Measurements from ENCODE around the gene SP2. TPM values are rescaled to one million over a fixed set of nuclear protein-coding genes. Genes with fewer than 3 reads are reported as not detected.
A peak's percentile ranks its signal among the peaks of the same experiment; 100 is the strongest.

SP2 gene
- total and polyA plus RNA-seq, 2 of the 13 experiments (the other 11 are each of a cell fraction or from before 2014, with no cell fraction given) = 1.4 to 4.8 TPM

DNA sequence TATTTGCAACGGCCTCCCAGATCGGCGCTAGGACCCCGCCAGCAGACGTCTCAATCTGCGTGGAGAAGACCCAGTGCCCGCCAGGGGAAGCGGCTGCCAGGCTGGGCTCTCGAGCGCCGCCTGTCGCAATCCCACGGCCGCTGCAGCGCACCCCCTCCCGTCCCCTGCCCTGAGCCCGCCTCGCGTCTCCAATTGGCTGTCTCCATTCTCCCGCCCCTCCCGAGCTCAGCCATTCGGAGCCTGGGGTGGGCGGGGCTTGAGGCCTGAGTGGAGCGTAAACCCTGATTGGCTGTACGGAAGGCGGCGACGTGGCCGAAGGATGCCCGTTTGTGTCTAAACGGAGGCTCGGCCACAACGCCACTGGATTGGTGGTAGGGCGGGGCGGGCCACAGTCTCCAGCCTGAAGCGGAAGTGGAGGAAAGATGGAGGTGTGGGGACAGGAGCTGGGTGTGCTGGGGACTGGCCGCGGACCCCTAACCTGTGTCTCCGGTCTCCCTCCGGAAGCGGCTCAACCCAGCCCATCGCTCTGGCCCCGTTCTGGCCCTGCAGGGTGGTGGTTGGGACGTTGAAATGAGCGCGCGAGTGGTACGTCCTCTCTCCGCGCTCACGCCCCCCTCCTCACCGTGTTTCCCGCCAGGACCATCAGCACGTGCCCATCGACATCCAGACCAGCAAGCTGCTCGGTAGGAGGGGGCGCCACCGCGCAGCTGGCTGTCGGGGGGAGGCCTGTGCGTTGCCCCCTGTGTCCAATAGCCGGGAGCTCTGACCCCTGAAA, 74.9 kb downstream of the SP2 start, which contains the start of gene CDK5RAP3 (continued):
- TF ChIP-seq, protein P1, sequence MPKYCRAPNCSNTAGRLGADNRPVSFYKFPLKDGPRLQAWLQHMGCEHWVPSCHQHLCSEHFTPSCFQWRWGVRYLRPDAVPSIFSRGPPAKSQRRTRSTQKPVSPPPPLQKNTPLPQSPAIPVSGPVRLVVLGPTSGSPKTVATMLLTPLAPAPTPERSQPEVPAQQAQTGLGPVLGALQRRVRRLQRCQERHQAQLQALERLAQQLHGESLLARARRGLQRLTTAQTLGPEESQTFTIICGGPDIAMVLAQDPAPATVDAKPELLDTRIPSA (CRISPR knock-in tag; IDR thresholded peaks at IDR 0.05; ENCODE audit: borderline replicate concordance) = peak; percentile 98
- TF ChIP-seq MIXL1 (CRISPR knock-in tag; IDR thresholded peaks at IDR 0.05) = peak; percentile 78
- TF ChIP-seq PHF5A (CRISPR knock-in tag; IDR thresholded peaks at IDR 0.05; ENCODE audit: low read depth, unreplicated experiment) = peak; percentile 24
- TF ChIP-seq, protein P2, sequence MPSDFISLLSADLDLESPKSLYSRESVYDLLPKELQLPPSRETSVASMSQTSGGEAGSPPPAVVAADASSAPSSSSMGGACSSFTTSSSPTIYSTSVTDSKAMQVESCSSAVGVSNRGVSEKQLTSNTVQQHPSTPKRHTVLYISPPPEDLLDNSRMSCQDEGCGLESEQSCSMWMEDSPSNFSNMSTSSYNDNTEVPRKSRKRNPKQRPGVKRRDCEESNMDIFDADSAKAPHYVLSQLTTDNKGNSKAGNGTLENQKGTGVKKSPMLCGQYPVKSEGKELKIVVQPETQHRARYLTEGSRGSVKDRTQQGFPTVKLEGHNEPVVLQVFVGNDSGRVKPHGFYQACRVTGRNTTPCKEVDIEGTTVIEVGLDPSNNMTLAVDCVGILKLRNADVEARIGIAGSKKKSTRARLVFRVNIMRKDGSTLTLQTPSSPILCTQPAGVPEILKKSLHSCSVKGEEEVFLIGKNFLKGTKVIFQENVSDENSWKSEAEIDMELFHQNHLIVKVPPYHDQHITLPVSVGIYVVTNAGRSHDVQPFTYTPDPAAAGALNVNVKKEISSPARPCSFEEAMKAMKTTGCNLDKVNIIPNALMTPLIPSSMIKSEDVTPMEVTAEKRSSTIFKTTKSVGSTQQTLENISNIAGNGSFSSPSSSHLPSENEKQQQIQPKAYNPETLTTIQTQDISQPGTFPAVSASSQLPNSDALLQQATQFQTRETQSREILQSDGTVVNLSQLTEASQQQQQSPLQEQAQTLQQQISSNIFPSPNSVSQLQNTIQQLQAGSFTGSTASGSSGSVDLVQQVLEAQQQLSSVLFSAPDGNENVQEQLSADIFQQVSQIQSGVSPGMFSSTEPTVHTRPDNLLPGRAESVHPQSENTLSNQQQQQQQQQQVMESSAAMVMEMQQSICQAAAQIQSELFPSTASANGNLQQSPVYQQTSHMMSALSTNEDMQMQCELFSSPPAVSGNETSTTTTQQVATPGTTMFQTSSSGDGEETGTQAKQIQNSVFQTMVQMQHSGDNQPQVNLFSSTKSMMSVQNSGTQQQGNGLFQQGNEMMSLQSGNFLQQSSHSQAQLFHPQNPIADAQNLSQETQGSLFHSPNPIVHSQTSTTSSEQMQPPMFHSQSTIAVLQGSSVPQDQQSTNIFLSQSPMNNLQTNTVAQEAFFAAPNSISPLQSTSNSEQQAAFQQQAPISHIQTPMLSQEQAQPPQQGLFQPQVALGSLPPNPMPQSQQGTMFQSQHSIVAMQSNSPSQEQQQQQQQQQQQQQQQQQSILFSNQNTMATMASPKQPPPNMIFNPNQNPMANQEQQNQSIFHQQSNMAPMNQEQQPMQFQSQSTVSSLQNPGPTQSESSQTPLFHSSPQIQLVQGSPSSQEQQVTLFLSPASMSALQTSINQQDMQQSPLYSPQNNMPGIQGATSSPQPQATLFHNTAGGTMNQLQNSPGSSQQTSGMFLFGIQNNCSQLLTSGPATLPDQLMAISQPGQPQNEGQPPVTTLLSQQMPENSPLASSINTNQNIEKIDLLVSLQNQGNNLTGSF (CRISPR knock-in tag; IDR thresholded peaks at IDR 0.05) = peak; percentile 79
- TF ChIP-seq, protein P3, sequence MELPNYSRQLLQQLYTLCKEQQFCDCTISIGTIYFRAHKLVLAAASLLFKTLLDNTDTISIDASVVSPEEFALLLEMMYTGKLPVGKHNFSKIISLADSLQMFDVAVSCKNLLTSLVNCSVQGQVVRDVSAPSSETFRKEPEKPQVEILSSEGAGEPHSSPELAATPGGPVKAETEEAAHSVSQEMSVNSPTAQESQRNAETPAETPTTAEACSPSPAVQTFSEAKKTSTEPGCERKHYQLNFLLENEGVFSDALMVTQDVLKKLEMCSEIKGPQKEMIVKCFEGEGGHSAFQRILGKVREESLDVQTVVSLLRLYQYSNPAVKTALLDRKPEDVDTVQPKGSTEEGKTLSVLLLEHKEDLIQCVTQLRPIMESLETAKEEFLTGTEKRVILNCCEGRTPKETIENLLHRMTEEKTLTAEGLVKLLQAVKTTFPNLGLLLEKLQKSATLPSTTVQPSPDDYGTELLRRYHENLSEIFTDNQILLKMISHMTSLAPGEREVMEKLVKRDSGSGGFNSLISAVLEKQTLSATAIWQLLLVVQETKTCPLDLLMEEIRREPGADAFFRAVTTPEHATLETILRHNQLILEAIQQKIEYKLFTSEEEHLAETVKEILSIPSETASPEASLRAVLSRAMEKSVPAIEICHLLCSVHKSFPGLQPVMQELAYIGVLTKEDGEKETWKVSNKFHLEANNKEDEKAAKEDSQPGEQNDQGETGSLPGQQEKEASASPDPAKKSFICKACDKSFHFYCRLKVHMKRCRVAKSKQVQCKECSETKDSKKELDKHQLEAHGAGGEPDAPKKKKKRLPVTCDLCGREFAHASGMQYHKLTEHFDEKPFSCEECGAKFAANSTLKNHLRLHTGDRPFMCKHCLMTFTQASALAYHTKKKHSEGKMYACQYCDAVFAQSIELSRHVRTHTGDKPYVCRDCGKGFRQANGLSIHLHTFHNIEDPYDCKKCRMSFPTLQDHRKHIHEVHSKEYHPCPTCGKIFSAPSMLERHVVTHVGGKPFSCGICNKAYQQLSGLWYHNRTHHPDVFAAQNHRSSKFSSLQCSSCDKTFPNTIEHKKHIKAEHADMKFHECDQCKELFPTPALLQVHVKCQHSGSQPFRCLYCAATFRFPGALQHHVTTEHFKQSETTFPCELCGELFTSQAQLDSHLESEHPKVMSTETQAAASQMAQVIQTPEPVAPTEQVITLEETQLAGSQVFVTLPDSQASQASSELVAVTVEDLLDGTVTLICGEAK (IDR thresholded peaks at IDR 0.05) = no peak
- TF ChIP-seq, protein P3 (CRISPR knock-in tag; IDR thresholded peaks at IDR 0.05) = peak; percentile 63
- TF ChIP-seq, protein P4, sequence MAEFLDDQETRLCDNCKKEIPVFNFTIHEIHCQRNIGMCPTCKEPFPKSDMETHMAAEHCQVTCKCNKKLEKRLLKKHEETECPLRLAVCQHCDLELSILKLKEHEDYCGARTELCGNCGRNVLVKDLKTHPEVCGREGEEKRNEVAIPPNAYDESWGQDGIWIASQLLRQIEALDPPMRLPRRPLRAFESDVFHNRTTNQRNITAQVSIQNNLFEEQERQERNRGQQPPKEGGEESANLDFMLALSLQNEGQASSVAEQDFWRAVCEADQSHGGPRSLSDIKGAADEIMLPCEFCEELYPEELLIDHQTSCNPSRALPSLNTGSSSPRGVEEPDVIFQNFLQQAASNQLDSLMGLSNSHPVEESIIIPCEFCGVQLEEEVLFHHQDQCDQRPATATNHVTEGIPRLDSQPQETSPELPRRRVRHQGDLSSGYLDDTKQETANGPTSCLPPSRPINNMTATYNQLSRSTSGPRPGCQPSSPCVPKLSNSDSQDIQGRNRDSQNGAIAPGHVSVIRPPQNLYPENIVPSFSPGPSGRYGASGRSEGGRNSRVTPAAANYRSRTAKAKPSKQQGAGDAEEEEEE (CRISPR knock-in tag; IDR thresholded peaks at IDR 0.05; ENCODE audit: borderline replicate concordance) = peak; percentile 26; the same call in 1 of the 2 replicates
- TF ChIP-seq, protein P5, sequence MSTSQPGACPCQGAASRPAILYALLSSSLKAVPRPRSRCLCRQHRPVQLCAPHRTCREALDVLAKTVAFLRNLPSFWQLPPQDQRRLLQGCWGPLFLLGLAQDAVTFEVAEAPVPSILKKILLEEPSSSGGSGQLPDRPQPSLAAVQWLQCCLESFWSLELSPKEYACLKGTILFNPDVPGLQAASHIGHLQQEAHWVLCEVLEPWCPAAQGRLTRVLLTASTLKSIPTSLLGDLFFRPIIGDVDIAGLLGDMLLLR (CRISPR knock-in tag; IDR thresholded peaks at IDR 0.05) = peak; percentile 98
- peak; percentile 78 for TF ChIP-seq RBAK (CRISPR knock-in tag; IDR thresholded peaks at IDR 0.05)
- TF ChIP-seq ZZZ3 (CRISPR knock-in tag; IDR thresholded peaks at IDR 0.05; ENCODE audit: borderline replicate concordance) = no peak
- TF ChIP-seq ZNF777 (CRISPR knock-in tag; IDR thresholded peaks at IDR 0.05) = peak; percentile 64

Measured in HepG2 (cell line).